ENCODE measurements around the gene QARS1. TPM values are rescaled to one million over a fixed set of nuclear protein-coding genes. Genes with fewer than 3 reads are reported as not detected.

Gene QARS1
- total and polyA plus RNA-seq, 2 of the 13 experiments (the other 11 are each of a cell fraction or from before 2014, with no cell fraction given), result 307 to 327 TPM

DNA sequence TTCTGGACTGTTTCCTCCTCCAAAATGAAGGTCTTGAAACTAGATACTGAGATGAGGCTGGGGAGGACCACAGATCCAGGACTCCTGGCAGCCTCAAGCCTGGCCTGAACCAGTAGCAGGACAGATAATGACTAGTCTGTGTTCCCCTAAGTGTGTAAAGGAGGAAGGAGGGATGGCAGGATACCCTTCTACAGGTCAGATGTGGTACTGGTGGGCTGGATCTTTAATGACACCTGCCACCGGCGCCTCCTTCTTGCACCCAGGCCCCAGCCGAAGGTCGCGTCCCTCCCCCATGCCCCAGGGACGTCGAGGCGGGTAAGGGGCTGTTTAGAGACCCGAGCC, 15.5 kb upstream of the QARS1 start (continued):
- TF ChIP-seq, protein P1, sequence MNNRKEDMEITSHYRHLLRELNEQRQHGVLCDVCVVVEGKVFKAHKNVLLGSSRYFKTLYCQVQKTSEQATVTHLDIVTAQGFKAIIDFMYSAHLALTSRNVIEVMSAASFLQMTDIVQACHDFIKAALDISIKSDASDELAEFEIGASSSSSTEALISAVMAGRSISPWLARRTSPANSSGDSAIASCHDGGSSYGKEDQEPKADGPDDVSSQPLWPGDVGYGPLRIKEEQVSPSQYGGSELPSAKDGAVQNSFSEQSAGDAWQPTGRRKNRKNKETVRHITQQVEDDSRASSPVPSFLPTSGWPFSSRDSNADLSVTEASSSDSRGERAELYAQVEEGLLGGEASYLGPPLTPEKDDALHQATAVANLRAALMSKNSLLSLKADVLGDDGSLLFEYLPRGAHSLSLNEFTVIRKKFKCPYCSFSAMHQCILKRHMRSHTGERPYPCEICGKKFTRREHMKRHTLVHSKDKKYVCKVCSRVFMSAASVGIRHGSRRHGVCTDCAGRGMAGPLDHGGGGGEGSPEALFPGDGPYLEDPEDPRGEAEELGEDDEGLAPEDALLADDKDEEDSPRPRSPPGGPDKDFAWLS (CRISPR knock-in tag; IDR thresholded peaks at IDR 0.05; ENCODE audit: borderline replicate concordance), result 0 out of 2 replicates have a peak, but pooled peaks have one; percentile 12
- TF ChIP-seq RFXANK (CRISPR knock-in tag; IDR thresholded peaks at IDR 0.05) (no peak), SSRP1 (CRISPR knock-in tag; IDR thresholded peaks at IDR 0.05) (no peak), NCOA1 (CRISPR knock-in tag; IDR thresholded peaks at IDR 0.05) (no peak), FOXO1 (CRISPR knock-in tag; IDR thresholded peaks at IDR 0.05) (no peak), ZNF367 (CRISPR knock-in tag; IDR thresholded peaks at IDR 0.05; ENCODE audit: borderline replicate concordance) (no peak), ZNF83 (CRISPR knock-in tag; IDR thresholded peaks at IDR 0.05; ENCODE audit: borderline replicate concordance) (0 out of 2 replicates have a peak, but pooled peaks have one; percentile 5)
- TF ChIP-seq, protein P2, sequence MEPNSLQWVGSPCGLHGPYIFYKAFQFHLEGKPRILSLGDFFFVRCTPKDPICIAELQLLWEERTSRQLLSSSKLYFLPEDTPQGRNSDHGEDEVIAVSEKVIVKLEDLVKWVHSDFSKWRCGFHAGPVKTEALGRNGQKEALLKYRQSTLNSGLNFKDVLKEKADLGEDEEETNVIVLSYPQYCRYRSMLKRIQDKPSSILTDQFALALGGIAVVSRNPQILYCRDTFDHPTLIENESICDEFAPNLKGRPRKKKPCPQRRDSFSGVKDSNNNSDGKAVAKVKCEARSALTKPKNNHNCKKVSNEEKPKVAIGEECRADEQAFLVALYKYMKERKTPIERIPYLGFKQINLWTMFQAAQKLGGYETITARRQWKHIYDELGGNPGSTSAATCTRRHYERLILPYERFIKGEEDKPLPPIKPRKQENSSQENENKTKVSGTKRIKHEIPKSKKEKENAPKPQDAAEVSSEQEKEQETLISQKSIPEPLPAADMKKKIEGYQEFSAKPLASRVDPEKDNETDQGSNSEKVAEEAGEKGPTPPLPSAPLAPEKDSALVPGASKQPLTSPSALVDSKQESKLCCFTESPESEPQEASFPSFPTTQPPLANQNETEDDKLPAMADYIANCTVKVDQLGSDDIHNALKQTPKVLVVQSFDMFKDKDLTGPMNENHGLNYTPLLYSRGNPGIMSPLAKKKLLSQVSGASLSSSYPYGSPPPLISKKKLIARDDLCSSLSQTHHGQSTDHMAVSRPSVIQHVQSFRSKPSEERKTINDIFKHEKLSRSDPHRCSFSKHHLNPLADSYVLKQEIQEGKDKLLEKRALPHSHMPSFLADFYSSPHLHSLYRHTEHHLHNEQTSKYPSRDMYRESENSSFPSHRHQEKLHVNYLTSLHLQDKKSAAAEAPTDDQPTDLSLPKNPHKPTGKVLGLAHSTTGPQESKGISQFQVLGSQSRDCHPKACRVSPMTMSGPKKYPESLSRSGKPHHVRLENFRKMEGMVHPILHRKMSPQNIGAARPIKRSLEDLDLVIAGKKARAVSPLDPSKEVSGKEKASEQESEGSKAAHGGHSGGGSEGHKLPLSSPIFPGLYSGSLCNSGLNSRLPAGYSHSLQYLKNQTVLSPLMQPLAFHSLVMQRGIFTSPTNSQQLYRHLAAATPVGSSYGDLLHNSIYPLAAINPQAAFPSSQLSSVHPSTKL (CRISPR knock-in tag; IDR thresholded peaks at IDR 0.05), result no peak
- TF ChIP-seq, protein P3, sequence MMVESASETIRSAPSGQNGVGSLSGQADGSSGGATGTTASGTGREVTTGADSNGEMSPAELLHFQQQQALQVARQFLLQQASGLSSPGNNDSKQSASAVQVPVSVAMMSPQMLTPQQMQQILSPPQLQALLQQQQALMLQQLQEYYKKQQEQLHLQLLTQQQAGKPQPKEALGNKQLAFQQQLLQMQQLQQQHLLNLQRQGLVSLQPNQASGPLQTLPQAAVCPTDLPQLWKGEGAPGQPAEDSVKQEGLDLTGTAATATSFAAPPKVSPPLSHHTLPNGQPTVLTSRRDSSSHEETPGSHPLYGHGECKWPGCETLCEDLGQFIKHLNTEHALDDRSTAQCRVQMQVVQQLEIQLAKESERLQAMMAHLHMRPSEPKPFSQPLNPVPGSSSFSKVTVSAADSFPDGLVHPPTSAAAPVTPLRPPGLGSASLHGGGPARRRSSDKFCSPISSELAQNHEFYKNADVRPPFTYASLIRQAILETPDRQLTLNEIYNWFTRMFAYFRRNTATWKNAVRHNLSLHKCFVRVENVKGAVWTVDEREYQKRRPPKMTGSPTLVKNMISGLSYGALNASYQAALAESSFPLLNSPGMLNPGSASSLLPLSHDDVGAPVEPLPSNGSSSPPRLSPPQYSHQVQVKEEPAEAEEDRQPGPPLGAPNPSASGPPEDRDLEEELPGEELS (CRISPR knock-in tag; IDR thresholded peaks at IDR 0.05), result no peak
